GM23338 (cell line): ENCODE measurements around the gene DFFA. TPM values are rescaled to one million over a fixed set of nuclear protein-coding genes. Genes with fewer than 3 reads are reported as not detected.

ENCODE experiments used
- ATAC-seq: fragments of 200-7000 bp; cut with Tn5 transposase; 3 replicates; pipeline ENCODE4 v1.9.1; 2020
- DNase-seq: peaks from one replicate; pipeline ENCODE4 v3.0.0-alpha.2; 2015; ENCODE audit warnings: low spot score
- H2AFZ ChIP-seq: fragments of 200-600 bp; sonication (generic); 2 replicates; pipeline ENCODE4 v1.8.0; 2016; ENCODE audit warnings: antibody characterized with exemption, mild to moderate bottlenecking, moderate library complexity
- H3F3A ChIP-seq: fragments of 200-600 bp; sonication (generic); replicated peaks from 2 replicates; pipeline ENCODE4 v1.8.0; 2017; ENCODE audit warnings: antibody characterized with exemption, mixed run types, low read depth
- H3K27ac ChIP-seq: fragments of 200-600 bp; sonication (generic); 2 replicates; pipeline ENCODE4 v1.6.1; 2016; ENCODE audit warnings: low read depth
- H3K27me3 ChIP-seq: fragments of 200-600 bp; sonication (generic); 2 replicates; pipeline ENCODE4 v1.8.0; 2016; ENCODE audit warnings: mild to moderate bottlenecking, mixed run types, moderate library complexity; ENCODE audit not compliant: insufficient read depth
- H3K36me3 ChIP-seq: fragments of 200-600 bp; sonication (generic); 2 replicates; pipeline ENCODE4 v1.8.0; 2016; ENCODE audit warnings: mild to moderate bottlenecking; ENCODE audit not compliant: insufficient read depth
- H3K4me1 ChIP-seq: fragments of 200-600 bp; sonication (generic); 2 replicates; pipeline ENCODE4 v1.8.0; 2016; ENCODE audit warnings: mild to moderate bottlenecking, moderate library complexity; ENCODE audit not compliant: insufficient read depth
- H3K4me2 ChIP-seq: fragments of 200-600 bp; sonication (generic); 2 replicates; pipeline ENCODE4 v1.7.1; 2017; ENCODE audit warnings: mixed run types
- H3K4me3 ChIP-seq: fragments of 200-600 bp; sonication (generic); 2 replicates; pipeline ENCODE4 v1.6.1; 2016; ENCODE audit warnings: mixed run types
- H3K79me2 ChIP-seq: fragments of 200-600 bp; sonication (generic); replicated peaks from 2 replicates; pipeline ENCODE4 v1.8.0; 2017; ENCODE audit warnings: mild to moderate bottlenecking; ENCODE audit not compliant: insufficient read depth
- H3K9me2 ChIP-seq: fragments of 200-600 bp; sonication (generic); 2 replicates; pipeline ENCODE4 v1.8.0; 2017; ENCODE audit not compliant: insufficient read depth
- H4K20me1 ChIP-seq: fragments of 200-600 bp; sonication (generic); replicated peaks from 2 replicates; pipeline ENCODE4 v1.8.0; 2017; ENCODE audit warnings: mild to moderate bottlenecking; ENCODE audit not compliant: insufficient read depth
- H3K27ac Mint-ChIP-seq: 2 replicates; pipeline ENCODE4 v1.8.0; 2020; ENCODE audit warnings: inconsistent platforms, mild to moderate bottlenecking, moderate library complexity, mixed read lengths
- H3K27me3 Mint-ChIP-seq: 3 replicates; pipeline ENCODE4 v1.8.0; 2022; ENCODE audit warnings: low read depth, mild to moderate bottlenecking, moderate library complexity, mixed read lengths, inconsistent platforms; ENCODE audit not compliant: insufficient read depth, poor library complexity
- H3K36me3 Mint-ChIP-seq: 3 replicates; pipeline ENCODE4 v1.8.0; 2021; ENCODE audit warnings: low read depth, mild to moderate bottlenecking, inconsistent platforms, moderate library complexity, mixed read lengths
- H3K4me1 Mint-ChIP-seq: 3 replicates; pipeline ENCODE4 v1.8.0; 2020; ENCODE audit warnings: mild to moderate bottlenecking, inconsistent platforms, mixed read lengths
- H3K4me3 Mint-ChIP-seq: 3 replicates; pipeline ENCODE4 v1.8.0; 2021; ENCODE audit warnings: moderate library complexity, mild to moderate bottlenecking, inconsistent platforms, mixed read lengths
- H3K9me3 Mint-ChIP-seq: 3 replicates; pipeline ENCODE4 v1.8.0; 2020; ENCODE audit warnings: moderate library complexity, mild to moderate bottlenecking, inconsistent platforms, mixed read lengths
- CREB1 ChIP-seq: fragments of 250-450 bp; sonication (Bioruptor Pico); IDR thresholded peaks from 2 replicates; pipeline ENCODE4 v1.5.0; 2020; ENCODE audit warnings: low read depth, mild to moderate bottlenecking, moderate library complexity
- EZH2 ChIP-seq: fragments of 200-600 bp; sonication (generic); IDR thresholded peaks from one replicate; pipeline ENCODE4 v1.8.0; 2017; ENCODE audit warnings: antibody characterized with exemption, mild to moderate bottlenecking, low read depth; ENCODE audit not compliant: unreplicated experiment
- EZH2phosphoT487 ChIP-seq: fragments of 200-600 bp; sonication (generic); IDR thresholded peaks from one replicate; pipeline ENCODE4 v1.8.1; 2018; ENCODE audit warnings: antibody characterized with exemption; ENCODE audit not compliant: unreplicated experiment
- JUNB ChIP-seq: IDR thresholded peaks from one replicate; pipeline ENCODE4 v1.6.1; 2016; ENCODE audit warnings: antibody characterized with exemption; ENCODE audit not compliant: unreplicated experiment
- NANOG ChIP-seq: IDR thresholded peaks from 2 replicates; pipeline ENCODE4 v1.6.1; 2016; ENCODE audit warnings: antibody characterized with exemption, borderline replicate concordance
- POLR2AphosphoS5 ChIP-seq: IDR thresholded peaks from 2 replicates; pipeline ENCODE4 v1.6.1; 2016; ENCODE audit warnings: antibody characterized with exemption, low read depth
- STAT1 ChIP-seq: IDR thresholded peaks from one replicate; pipeline ENCODE4 v1.6.1; 2016; ENCODE audit warnings: antibody characterized with exemption; ENCODE audit not compliant: unreplicated experiment
- ZNF114 ChIP-seq: fragments of 250-450 bp; sonication (Bioruptor Pico); IDR thresholded peaks from 2 replicates; pipeline ENCODE4 v1.5.0; 2020; ENCODE audit warnings: mild to moderate bottlenecking, moderate library complexity
- polyA plus RNA-seq: library from polyadenylated mRNA; unstranded; fragments of >200 nt; fragmentation: Nextera tagmentation; extraction: Ambion mirVana; gene quantifications from 2 replicates; pipeline ENCODE4 v1.2.1, GENCODE V29; 2016
- total RNA-seq: library from RNA; depleted of rRNA; stranded (reverse); fragments of >200 nt; shearing (Covaris generic); gene quantifications from 2 replicates; pipeline ENCODE4 v1.2.3, GENCODE V29; 2014
- TF ChIP-seq, protein P1 (sequence below): fragments of 250-450 bp; sonication (Bioruptor Pico); IDR thresholded peaks from 2 replicates; pipeline ENCODE4 v1.5.0; 2020; ENCODE audit warnings: mild to moderate bottlenecking, moderate library complexity
- TF ChIP-seq, protein P2 (sequence below): IDR thresholded peaks from 2 replicates; pipeline ENCODE4 v1.6.1; 2016; ENCODE audit warnings: antibody characterized with exemption
- TF ChIP-seq, protein P3 (sequence below), 2 experiments: fragments of 200-600 bp in 1 of 2; sonication (generic) in 1 of 2; conservative IDR thresholded peaks; 2 replicates each; pipeline versions ENCODE4 v1.5.1 to v1.6.1; 2016 to 2017; ENCODE audit warnings: antibody characterized with exemption in 2 of 2, low read depth in 2 of 2, mild to moderate bottlenecking in 2 of 2, moderate library complexity in 1 of 2

DFFA gene
- total and polyA plus RNA-seq, 2 experiments from 2014 or later = 65.2 to 82.0 TPM

DNA sequence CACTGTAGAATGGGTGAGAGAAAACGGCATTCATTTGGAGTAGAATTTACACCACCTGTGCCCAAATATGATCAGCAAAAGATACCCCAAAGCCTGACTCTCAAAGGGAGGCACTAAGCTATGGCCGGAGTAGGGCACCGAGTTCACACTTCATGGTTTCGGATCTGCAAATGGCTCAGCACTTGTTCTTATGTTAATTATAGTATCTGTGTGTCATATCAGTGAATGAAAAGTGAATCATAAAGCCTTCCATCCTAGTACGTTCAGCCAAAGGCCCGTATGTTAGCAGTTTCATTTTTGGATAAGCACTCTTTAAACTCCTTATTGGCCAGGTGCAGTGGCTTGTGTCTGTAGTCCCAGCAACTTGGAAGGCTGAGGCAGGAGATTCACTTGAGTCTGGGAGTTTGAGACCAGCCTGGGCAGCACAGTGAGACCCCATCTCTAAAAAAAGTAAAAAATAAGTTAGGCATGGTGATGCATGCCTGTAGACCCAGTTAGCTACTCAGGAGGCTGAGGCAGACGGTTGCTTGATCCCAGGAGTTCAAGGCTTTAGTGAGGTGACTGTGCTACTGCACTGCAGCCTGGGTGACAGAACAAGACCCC, 27.4 kb downstream of the DFFA start (continued):
- TF ChIP-seq, protein P1, sequence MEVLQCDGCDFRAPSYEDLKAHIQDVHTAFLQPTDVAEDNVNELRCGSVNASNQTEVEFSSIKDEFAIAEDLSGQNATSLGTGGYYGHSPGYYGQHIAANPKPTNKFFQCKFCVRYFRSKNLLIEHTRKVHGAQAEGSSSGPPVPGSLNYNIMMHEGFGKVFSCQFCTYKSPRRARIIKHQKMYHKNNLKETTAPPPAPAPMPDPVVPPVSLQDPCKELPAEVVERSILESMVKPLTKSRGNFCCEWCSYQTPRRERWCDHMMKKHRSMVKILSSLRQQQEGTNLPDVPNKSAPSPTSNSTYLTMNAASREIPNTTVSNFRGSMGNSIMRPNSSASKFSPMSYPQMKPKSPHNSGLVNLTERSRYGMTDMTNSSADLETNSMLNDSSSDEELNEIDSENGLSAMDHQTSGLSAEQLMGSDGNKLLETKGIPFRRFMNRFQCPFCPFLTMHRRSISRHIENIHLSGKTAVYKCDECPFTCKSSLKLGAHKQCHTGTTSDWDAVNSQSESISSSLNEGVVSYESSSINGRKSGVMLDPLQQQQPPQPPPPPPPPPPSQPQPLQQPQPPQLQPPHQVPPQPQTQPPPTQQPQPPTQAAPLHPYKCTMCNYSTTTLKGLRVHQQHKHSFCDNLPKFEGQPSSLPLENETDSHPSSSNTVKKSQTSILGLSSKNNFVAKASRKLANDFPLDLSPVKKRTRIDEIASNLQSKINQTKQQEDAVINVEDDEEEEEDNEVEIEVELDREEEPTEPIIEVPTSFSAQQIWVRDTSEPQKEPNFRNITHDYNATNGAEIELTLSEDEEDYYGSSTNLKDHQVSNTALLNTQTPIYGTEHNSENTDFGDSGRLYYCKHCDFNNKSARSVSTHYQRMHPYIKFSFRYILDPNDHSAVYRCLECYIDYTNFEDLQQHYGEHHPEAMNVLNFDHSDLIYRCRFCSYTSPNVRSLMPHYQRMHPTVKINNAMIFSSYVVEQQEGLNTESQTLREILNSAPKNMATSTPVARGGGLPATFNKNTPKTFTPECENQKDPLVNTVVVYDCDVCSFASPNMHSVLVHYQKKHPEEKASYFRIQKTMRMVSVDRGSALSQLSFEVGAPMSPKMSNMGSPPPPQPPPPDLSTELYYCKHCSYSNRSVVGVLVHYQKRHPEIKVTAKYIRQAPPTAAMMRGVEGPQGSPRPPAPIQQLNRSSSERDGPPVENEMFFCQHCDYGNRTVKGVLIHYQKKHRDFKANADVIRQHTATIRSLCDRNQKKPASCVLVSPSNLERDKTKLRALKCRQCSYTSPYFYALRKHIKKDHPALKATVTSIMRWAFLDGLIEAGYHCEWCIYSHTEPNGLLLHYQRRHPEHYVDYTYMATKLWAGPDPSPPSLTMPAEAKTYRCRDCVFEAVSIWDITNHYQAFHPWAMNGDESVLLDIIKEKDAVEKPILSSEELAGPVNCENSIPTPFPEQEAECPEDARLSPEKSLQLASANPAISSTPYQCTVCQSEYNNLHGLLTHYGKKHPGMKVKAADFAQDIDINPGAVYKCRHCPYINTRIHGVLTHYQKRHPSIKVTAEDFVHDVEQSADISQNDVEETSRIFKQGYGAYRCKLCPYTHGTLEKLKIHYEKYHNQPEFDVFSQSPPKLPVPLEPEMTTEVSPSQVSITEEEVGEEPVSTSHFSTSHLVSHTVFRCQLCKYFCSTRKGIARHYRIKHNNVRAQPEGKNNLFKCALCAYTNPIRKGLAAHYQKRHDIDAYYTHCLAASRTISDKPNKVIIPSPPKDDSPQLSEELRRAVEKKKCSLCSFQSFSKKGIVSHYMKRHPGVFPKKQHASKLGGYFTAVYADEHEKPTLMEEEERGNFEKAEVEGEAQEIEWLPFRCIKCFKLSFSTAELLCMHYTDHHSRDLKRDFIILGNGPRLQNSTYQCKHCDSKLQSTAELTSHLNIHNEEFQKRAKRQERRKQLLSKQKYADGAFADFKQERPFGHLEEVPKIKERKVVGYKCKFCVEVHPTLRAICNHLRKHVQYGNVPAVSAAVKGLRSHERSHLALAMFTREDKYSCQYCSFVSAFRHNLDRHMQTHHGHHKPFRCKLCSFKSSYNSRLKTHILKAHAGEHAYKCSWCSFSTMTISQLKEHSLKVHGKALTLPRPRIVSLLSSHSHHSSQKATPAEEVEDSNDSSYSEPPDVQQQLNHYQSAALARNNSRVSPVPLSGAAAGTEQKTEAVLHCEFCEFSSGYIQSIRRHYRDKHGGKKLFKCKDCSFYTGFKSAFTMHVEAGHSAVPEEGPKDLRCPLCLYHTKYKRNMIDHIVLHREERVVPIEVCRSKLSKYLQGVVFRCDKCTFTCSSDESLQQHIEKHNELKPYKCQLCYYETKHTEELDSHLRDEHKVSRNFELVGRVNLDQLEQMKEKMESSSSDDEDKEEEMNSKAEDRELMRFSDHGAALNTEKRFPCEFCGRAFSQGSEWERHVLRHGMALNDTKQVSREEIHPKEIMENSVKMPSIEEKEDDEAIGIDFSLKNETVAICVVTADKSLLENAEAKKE (CRISPR knock-in tag) = no peak
- TF ChIP-seq EZH2 (no peak), NANOG (no peak), JUNB (no peak)
- TF ChIP-seq, protein P2, sequence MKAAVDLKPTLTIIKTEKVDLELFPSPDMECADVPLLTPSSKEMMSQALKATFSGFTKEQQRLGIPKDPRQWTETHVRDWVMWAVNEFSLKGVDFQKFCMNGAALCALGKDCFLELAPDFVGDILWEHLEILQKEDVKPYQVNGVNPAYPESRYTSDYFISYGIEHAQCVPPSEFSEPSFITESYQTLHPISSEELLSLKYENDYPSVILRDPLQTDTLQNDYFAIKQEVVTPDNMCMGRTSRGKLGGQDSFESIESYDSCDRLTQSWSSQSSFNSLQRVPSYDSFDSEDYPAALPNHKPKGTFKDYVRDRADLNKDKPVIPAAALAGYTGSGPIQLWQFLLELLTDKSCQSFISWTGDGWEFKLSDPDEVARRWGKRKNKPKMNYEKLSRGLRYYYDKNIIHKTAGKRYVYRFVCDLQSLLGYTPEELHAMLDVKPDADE = no peak

DNA sequence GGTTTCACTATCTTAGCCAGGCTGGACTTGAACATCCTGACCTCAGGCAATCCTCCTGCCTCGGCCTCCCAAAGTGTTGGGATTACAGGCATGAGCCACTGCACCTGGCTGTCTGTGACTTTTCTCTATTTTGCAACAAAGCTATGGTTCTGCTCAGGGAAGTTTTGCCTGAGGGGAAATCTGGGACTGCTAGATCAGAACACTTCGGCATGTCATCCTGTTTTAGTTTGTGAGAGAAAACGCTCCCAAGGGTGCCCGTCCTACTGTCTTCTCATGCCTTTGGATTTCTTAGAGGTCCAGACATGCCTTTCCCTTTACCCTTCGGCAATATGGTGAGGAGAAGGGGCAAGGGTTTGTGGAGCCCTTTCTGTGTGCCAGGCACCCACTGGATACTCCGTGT, 28.1 kb downstream of the DFFA start:
- no peak for DNase-seq
- Mint-ChIP-seq H3K9me3 (no peaks in the 10 kb centered on the region), H3K36me3 (peaks cover 8% of the 10 kb centered on the region; the same call in 2 of the 3 replicates), H3K4me1 (no peaks in the 10 kb centered on the region), H3K4me3 (no peak overlapping the region), H3K27ac (no peak overlapping the region), H3K27me3 (no peaks in the 10 kb centered on the region)
- TF ChIP-seq CREB1 (CRISPR knock-in tag) (no peak), NANOG (no peak), STAT1 (no peak), EZH2 (no peak), EZH2phosphoT487 (no peak), POLR2AphosphoS5 (no peak), ZNF114 (no peak)
- TF ChIP-seq, protein P3, sequence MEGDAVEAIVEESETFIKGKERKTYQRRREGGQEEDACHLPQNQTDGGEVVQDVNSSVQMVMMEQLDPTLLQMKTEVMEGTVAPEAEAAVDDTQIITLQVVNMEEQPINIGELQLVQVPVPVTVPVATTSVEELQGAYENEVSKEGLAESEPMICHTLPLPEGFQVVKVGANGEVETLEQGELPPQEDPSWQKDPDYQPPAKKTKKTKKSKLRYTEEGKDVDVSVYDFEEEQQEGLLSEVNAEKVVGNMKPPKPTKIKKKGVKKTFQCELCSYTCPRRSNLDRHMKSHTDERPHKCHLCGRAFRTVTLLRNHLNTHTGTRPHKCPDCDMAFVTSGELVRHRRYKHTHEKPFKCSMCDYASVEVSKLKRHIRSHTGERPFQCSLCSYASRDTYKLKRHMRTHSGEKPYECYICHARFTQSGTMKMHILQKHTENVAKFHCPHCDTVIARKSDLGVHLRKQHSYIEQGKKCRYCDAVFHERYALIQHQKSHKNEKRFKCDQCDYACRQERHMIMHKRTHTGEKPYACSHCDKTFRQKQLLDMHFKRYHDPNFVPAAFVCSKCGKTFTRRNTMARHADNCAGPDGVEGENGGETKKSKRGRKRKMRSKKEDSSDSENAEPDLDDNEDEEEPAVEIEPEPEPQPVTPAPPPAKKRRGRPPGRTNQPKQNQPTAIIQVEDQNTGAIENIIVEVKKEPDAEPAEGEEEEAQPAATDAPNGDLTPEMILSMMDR (conservative IDR thresholded peaks at IDR 0.05; ENCODE audit: low read depth in 2 of 2) = no peak
- TF ChIP-seq, protein P2 = no peak
- Histone ChIP-seq H3K27ac (no peak overlapping the region), H2AFZ (no peak overlapping the region), H4K20me1 (no peaks in the 10 kb centered on the region), H3F3A (no peaks in the 10 kb centered on the region), H3K4me1 (no peaks in the 10 kb centered on the region), H3K4me2 (no peak overlapping the region), H3K9me2 (no peaks in the 10 kb centered on the region), H3K36me3 (no peaks in the 10 kb centered on the region), H3K27me3 (no peaks in the 10 kb centered on the region), H3K79me2 (no peaks in the 10 kb centered on the region), H3K4me3 (no peak overlapping the region)
- ATAC-seq = no peak
